Mesothelial cell of epicardium (in vitro differentiated cells): ENCODE data around the gene OR13C3. TPM values are rescaled to one million over a fixed set of nuclear protein-coding genes. Genes with fewer than 3 reads are reported as not detected.
"Not testable (repeated sequence)": the region's sequence is repeated elsewhere in the genome, so short reads cannot be mapped to it uniquely, and the experiment has no call there.

Experiments
- DNase-seq, 2 experiments: peaks; one replicate each; pipeline ENCODE4 v3.0.0; 2021; ENCODE audit warnings: low spot score in 2 of 2; ENCODE audit not compliant: unreplicated experiment in 2 of 2
- H3K27ac Mint-ChIP-seq: 2 replicates; pipeline ENCODE4 v1.8.0; 2021; ENCODE audit warnings: mixed read lengths
- H3K27me3 Mint-ChIP-seq: 2 replicates; pipeline ENCODE4 v1.8.0; 2021; ENCODE audit warnings: low read depth, mixed read lengths
- H3K36me3 Mint-ChIP-seq: 2 replicates; pipeline ENCODE4 v1.8.0; 2021; ENCODE audit warnings: mixed read lengths
- H3K4me1 Mint-ChIP-seq: 2 replicates; pipeline ENCODE4 v1.8.0; 2021; ENCODE audit warnings: mixed read lengths
- H3K4me3 Mint-ChIP-seq: 2 replicates; pipeline ENCODE4 v1.8.0; 2021; ENCODE audit warnings: mild to moderate bottlenecking, moderate library complexity, mixed read lengths
- H3K9me3 Mint-ChIP-seq: 2 replicates; pipeline ENCODE4 v1.8.0; 2021; ENCODE audit warnings: mixed read lengths
- total RNA-seq: library from RNA; stranded (reverse); gene quantifications from 3 replicates; pipeline ENCODE4 v1.2.1, GENCODE V29; 2021
- TF ChIP-seq, protein P1 (sequence below): fragments of 200-600 bp; sonication (generic); IDR thresholded peaks from one replicate; pipeline ENCODE4 v1.5.0; 2021; ENCODE audit warnings: antibody characterized with exemption; ENCODE audit not compliant: unreplicated experiment

OR13C3 gene
- total RNA-seq, 1 donor from 2014 or later = not detected

DNA sequence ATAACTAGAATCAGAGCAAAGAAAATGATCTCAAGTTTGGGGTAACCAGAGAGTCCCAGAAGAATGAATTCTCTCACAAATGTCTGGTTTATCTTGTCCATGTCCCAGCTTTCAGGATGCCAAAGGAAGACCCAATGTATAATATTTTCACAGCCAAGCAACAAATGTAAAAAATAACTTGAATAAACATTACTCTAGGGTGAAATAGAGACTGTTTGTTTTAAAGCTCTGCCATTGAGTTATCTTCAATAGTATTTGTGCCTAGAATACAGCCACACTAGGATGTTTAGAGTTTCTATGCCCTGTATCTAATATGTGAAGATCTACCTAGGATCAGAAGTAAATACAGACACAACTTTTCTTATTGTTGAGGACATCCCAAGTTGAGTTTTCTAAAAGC is 9.5 kb downstream of the OR13C3 start, which contains the start of gene OR13C4:
TSS of gene OR13C4 (minus strand) at position 101 of the 400 bp plus-strand sequence. CDS start at position 101, 0 bp downstream.
- Mint-ChIP-seq H3K4me1 (no peaks in the 10 kb centered on the region), H3K27me3 (no peaks in the 10 kb centered on the region), H3K27ac (no peak within 1 kb of the TSS), H3K4me3 (no peak within 1 kb of the TSS), H3K9me3 (peaks cover 7% of the 10 kb centered on the region), H3K36me3 (no peaks in the 10 kb centered on the region)
- no peak for DNase-seq
- TF ChIP-seq, protein P1, sequence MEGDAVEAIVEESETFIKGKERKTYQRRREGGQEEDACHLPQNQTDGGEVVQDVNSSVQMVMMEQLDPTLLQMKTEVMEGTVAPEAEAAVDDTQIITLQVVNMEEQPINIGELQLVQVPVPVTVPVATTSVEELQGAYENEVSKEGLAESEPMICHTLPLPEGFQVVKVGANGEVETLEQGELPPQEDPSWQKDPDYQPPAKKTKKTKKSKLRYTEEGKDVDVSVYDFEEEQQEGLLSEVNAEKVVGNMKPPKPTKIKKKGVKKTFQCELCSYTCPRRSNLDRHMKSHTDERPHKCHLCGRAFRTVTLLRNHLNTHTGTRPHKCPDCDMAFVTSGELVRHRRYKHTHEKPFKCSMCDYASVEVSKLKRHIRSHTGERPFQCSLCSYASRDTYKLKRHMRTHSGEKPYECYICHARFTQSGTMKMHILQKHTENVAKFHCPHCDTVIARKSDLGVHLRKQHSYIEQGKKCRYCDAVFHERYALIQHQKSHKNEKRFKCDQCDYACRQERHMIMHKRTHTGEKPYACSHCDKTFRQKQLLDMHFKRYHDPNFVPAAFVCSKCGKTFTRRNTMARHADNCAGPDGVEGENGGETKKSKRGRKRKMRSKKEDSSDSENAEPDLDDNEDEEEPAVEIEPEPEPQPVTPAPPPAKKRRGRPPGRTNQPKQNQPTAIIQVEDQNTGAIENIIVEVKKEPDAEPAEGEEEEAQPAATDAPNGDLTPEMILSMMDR = no peak

DNA sequence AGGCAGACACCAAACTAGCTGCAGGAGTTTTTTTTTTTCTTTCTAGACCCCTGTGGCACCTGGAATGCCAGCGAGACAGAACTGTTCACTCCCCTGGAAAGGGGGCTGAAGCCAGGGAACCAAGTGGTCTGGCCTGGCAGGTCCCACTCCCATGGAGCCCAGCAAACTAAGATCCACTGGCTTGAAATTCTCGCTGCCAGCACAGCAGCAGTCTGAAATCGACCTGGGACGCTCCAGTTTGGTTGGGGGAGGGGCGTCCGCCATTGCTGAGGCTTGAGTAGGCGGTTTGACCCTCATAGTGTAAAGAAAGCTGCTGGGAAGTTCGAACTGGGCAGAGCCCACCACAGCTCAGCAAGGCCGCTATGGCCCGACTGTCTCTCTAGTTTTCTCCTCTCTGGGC is 16.4 kb downstream of the OR13C3 start:
- H3K27ac Mint-ChIP-seq, DNase-seq, H3K4me1 Mint-ChIP-seq, H3K27me3 Mint-ChIP-seq, H3K36me3 Mint-ChIP-seq, H3K9me3 Mint-ChIP-seq, H3K4me3 Mint-ChIP-seq: not testable (repeated sequence)

DNA sequence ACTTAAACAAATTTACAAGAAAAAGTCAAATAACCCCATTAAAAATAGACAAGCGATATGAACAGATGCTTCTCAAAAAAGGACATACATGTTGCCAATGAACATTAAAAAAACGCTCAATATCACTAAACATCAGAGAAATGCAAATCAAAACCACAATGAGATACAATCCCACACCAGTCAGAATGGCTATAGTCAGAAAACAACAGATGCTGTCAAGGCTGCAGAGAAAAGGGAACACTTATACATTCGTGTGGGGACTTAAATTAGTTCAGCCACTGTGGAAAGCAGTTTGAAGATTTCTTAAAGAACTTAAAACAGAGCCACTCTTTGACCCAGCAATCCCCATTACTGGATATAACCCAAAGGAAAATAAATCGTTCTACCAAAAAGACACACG is 21.8 kb downstream of the OR13C3 start:
- H3K4me3 Mint-ChIP-seq = no peak overlapping the region
- H3K27ac Mint-ChIP-seq = no peak overlapping the region
- TF ChIP-seq, protein P1 = no peak
- no peak for DNase-seq
- peaks cover 5% of the 10 kb centered on the region for H3K27me3 Mint-ChIP-seq
- no peaks in the 10 kb centered on the region for H3K9me3 Mint-ChIP-seq
- no peaks in the 10 kb centered on the region for H3K4me1 Mint-ChIP-seq
- no peaks in the 10 kb centered on the region for H3K36me3 Mint-ChIP-seq

DNA sequence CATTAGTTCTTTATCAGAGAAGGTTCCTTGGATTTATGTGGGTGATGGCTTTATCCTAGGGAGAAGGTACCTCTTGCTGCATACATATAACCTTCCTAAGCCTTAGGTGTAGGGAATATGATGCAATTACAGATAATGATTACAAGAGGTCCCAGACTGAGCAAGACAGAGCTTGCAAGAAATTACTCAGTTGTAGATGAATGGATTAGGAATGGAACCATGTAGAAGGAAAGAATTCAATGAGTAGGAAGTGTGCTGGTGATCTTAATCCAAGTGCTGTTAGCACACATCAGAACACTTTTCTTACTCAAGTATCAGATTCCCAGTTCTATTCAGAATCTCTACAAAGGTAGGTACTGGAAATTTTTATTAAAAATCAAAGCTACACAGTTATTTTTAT is 30.1 kb downstream of the OR13C3 start:
- H3K27me3 Mint-ChIP-seq = peaks cover 27% of the 10 kb centered on the region
- H3K4me1 Mint-ChIP-seq = no peaks in the 10 kb centered on the region
- H3K4me3 Mint-ChIP-seq = no peak overlapping the region
- no peaks in the 10 kb centered on the region for H3K36me3 Mint-ChIP-seq
- no peaks in the 10 kb centered on the region for H3K9me3 Mint-ChIP-seq
- DNase-seq = no peak
- no peak overlapping the region for H3K27ac Mint-ChIP-seq
- TF ChIP-seq, protein P1 = no peak

DNA sequence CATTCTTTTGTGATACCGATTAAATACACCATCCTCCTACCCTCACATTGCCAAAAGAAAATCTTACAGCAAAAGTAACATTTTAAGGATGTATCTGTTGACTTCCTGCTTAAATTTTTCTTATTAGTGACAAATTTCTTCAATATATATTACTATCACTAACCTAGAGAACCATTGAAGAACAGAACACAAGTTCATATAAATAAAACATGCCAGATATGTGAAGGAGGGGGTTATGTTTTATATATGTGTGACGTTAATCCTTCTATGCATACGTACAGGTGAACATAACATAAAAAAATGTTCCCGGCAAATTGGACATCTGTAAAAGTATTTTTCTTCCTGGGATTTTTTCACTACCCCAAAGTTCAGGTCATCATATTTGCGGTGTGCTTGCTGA is 32.7 kb downstream of the OR13C3 start, which contains the start of gene OR13F1:
TSS of gene OR13F1 (plus strand) at position 301 of the 400 bp plus-strand sequence. CDS start at position 301, 0 bp downstream.
- no peak within 1 kb of the TSS for H3K4me3 Mint-ChIP-seq
- peaks cover 19% of the 10 kb centered on the region for H3K27me3 Mint-ChIP-seq
- TF ChIP-seq, protein P1 = no peak
- no peak within 1 kb of the TSS for H3K27ac Mint-ChIP-seq
- no peaks in the 10 kb centered on the region for H3K4me1 Mint-ChIP-seq
- no peaks in the 10 kb centered on the region for H3K9me3 Mint-ChIP-seq
- DNase-seq = no peak
- no peaks in the 10 kb centered on the region for H3K36me3 Mint-ChIP-seq

DNA sequence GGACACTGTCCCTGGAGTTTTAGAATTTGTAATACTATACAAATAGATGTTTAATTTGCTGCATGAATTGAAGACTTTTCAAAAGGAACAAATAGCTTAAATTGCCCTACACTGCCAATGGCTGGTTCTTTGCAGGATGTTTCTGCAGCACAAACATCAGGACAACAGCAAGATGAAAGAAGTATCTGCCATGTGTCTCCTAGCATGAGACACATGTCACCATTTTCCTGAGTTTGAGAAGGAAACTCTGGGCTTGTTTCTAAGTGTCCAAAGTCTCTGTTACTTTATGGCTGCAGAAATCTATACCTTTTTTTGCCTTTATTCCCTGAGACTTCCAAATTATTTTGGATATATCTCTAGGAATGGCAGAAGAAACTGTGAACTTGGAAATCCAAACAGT is 33.2 kb downstream of the OR13C3 start:
- H3K27ac Mint-ChIP-seq = no peak overlapping the region
- DNase-seq = no peak
- no peaks in the 10 kb centered on the region for H3K36me3 Mint-ChIP-seq
- H3K4me1 Mint-ChIP-seq = no peaks in the 10 kb centered on the region
- TF ChIP-seq, protein P1 = no peak
- H3K9me3 Mint-ChIP-seq = no peaks in the 10 kb centered on the region
- peaks cover 19% of the 10 kb centered on the region for H3K27me3 Mint-ChIP-seq
- no peak overlapping the region for H3K4me3 Mint-ChIP-seq
